ENCODE results near the gene SCRN2. TPM values are rescaled to one million over a fixed set of nuclear protein-coding genes. Genes with fewer than 3 reads are reported as not detected.
A peak's percentile ranks its signal among the peaks of the same experiment; 100 is the strongest.

The SCRN2 gene
- total RNA-seq, 1 experiment from 2014 or later, result 39.5 TPM

- H3K4me3 ChIP-seq, result no peak overlapping the region
- no peak for DNase-seq (ENCODE audit: low read depth in 1 of 2, low spot score in 2 of 2)
- peaks cover 10% of the 10 kb centered on the region for H3K4me1 ChIP-seq (replicated peaks)
- H3K9me3 ChIP-seq (replicated peaks), result no peaks in the 10 kb centered on the region
- no peaks in the 10 kb centered on the region for H3K27me3 ChIP-seq (replicated peaks)
- no peak overlapping the region for H3K27ac ChIP-seq
- peaks cover 30% of the 10 kb centered on the region for H3K36me3 ChIP-seq
Measured at GRCh38 chr17:47806913-47807255, 34.2 kb downstream of the SCRN2 start.

GRCh38 chr17:47806026-47806912 lies 34.8 kb downstream of the SCRN2 start:
- no peak overlapping the region for H3K27ac ChIP-seq
- peaks cover 10% of the 10 kb centered on the region for H3K4me1 ChIP-seq (replicated peaks)
- peaks cover 30% of the 10 kb centered on the region for H3K36me3 ChIP-seq
- no peak overlapping the region for H3K4me3 ChIP-seq
- DNase-seq (ENCODE audit: low read depth in 1 of 2, low spot score in 2 of 2), result no peak
- H3K9me3 ChIP-seq (replicated peaks), result no peaks in the 10 kb centered on the region
- H3K27me3 ChIP-seq (replicated peaks), result no peaks in the 10 kb centered on the region

GRCh38 chr17:47804461-47804860 lies 36.6 kb downstream of the SCRN2 start:
- H3K4me1 ChIP-seq (replicated peaks), result no peaks in the 10 kb centered on the region
- no peaks in the 10 kb centered on the region for H3K9me3 ChIP-seq (replicated peaks)
- H3K4me3 ChIP-seq, result no peak overlapping the region
- DNase-seq (ENCODE audit: low read depth in 1 of 2, low spot score in 2 of 2), result no peak
- H3K36me3 ChIP-seq, result peaks cover 23% of the 10 kb centered on the region
- H3K27me3 ChIP-seq (replicated peaks), result peaks cover 13% of the 10 kb centered on the region
- no peak overlapping the region for H3K27ac ChIP-seq

- H3K4me3 ChIP-seq, result no peak overlapping the region
- H3K27me3 ChIP-seq (replicated peaks), result peaks cover 14% of the 10 kb centered on the region
- H3K27ac ChIP-seq, result no peak overlapping the region
- no peaks in the 10 kb centered on the region for H3K4me1 ChIP-seq (replicated peaks)
- peaks cover 16% of the 10 kb centered on the region for H3K36me3 ChIP-seq
- no peak for DNase-seq (ENCODE audit: low read depth in 1 of 2, low spot score in 2 of 2)
- no peaks in the 10 kb centered on the region for H3K9me3 ChIP-seq (replicated peaks)
Measured at GRCh38 chr17:47803751-47804150, 37.3 kb downstream of the SCRN2 start.

- Histone ChIP-seq H3K36me3 (peaks cover 10% of the 10 kb centered on the region), H3K27me3 (replicated peaks) (peaks cover 18% of the 10 kb centered on the region)
Measured at GRCh38 chr17:47803201-47803600, 37.9 kb downstream of the SCRN2 start.

GRCh38 chr17:47802341-47803022 lies 38.6 kb downstream of the SCRN2 start:
- Histone ChIP-seq H3K9me3 (replicated peaks) (no peaks in the 10 kb centered on the region), H3K4me1 (replicated peaks) (no peaks in the 10 kb centered on the region), H3K4me3 (no peak overlapping the region), H3K36me3 (peaks cover 5% of the 10 kb centered on the region; the same call in 1 of the 2 replicates), H3K27ac (no peak overlapping the region), H3K27me3 (replicated peaks) (peaks cover 25% of the 10 kb centered on the region)
- peak; percentile 30 to 54 for DNase-seq (ENCODE audit: low read depth in 1 of 2, low spot score in 2 of 2)

More at GRCh38 chr17:47803201-47803600, 37.9 kb downstream of the SCRN2 start:
- no peaks in the 10 kb centered on the region for H3K4me1 ChIP-seq (replicated peaks)
- H3K9me3 ChIP-seq (replicated peaks), result no peaks in the 10 kb centered on the region
- no peak for DNase-seq (ENCODE audit: low read depth in 1 of 2, low spot score in 2 of 2)
- no peak overlapping the region for H3K27ac ChIP-seq
- no peak overlapping the region for H3K4me3 ChIP-seq

- H3K9me3 ChIP-seq (replicated peaks), result no peaks in the 10 kb centered on the region
- H3K36me3 ChIP-seq, result no peaks in the 10 kb centered on the region
- peaks cover 25% of the 10 kb centered on the region for H3K27me3 ChIP-seq (replicated peaks)
- H3K4me3 ChIP-seq, result no peak overlapping the region
- no peak for DNase-seq (ENCODE audit: low read depth in 1 of 2, low spot score in 2 of 2)
- no peaks in the 10 kb centered on the region for H3K4me1 ChIP-seq (replicated peaks)
- no peak overlapping the region for H3K27ac ChIP-seq
Measured at GRCh38 chr17:47801906-47802305, 39.2 kb downstream of the SCRN2 start.

GRCh38 chr17:47801176-47801765 lies 39.8 kb downstream of the SCRN2 start:
- DNase-seq (ENCODE audit: low read depth in 1 of 2, low spot score in 2 of 2), result no peak
- Histone ChIP-seq H3K27me3 (replicated peaks) (peaks cover 26% of the 10 kb centered on the region), H3K9me3 (replicated peaks) (no peaks in the 10 kb centered on the region), H3K4me3 (no peak overlapping the region), H3K27ac (no peak overlapping the region), H3K36me3 (no peaks in the 10 kb centered on the region), H3K4me1 (replicated peaks) (no peaks in the 10 kb centered on the region)

GRCh38 chr17:47800686-47801085 lies 40.4 kb downstream of the SCRN2 start:
- Histone ChIP-seq H3K9me3 (replicated peaks) (no peaks in the 10 kb centered on the region), H3K4me1 (replicated peaks) (no peaks in the 10 kb centered on the region), H3K4me3 (no peak overlapping the region), H3K27me3 (replicated peaks) (peaks cover 32% of the 10 kb centered on the region), H3K36me3 (no peaks in the 10 kb centered on the region), H3K27ac (no peak overlapping the region)
- DNase-seq (ENCODE audit: low read depth in 1 of 2, low spot score in 2 of 2), result peak in 1 of 2 experiments; percentile 41

- Histone ChIP-seq H3K9me3 (replicated peaks) (no peaks in the 10 kb centered on the region), H3K4me1 (replicated peaks) (no peaks in the 10 kb centered on the region), H3K36me3 (no peaks in the 10 kb centered on the region), H3K4me3 (no peak overlapping the region), H3K27me3 (replicated peaks) (peaks cover 59% of the 10 kb centered on the region), H3K27ac (no peak overlapping the region)
- DNase-seq (ENCODE audit: low read depth in 1 of 2, low spot score in 2 of 2), result peak in 1 of 2 experiments; percentile 31
Measured at GRCh38 chr17:47797797-47798196, 43.3 kb downstream of the SCRN2 start.

GRCh38 chr17:47792979-47793378 lies 48.1 kb downstream of the SCRN2 start:
- H3K9me3 ChIP-seq (replicated peaks), result no peaks in the 10 kb centered on the region
- peak in 1 of 2 experiments; percentile 16 for DNase-seq (ENCODE audit: low read depth in 1 of 2, low spot score in 2 of 2)
- no peak overlapping the region for H3K27ac ChIP-seq
- H3K27me3 ChIP-seq (replicated peaks), result peaks cover 84% of the 10 kb centered on the region
- peaks cover 10% of the 10 kb centered on the region for H3K4me1 ChIP-seq (replicated peaks)
- H3K36me3 ChIP-seq, result no peaks in the 10 kb centered on the region
- H3K4me3 ChIP-seq, result no peak overlapping the region

GRCh38 chr17:47792457-47792856 lies 48.6 kb downstream of the SCRN2 start:
- Histone ChIP-seq H3K4me3 (no peak overlapping the region), H3K27ac (no peak overlapping the region), H3K27me3 (replicated peaks) (peaks cover 81% of the 10 kb centered on the region), H3K9me3 (replicated peaks) (no peaks in the 10 kb centered on the region), H3K4me1 (replicated peaks) (peaks cover 10% of the 10 kb centered on the region), H3K36me3 (no peaks in the 10 kb centered on the region)
- no peak for DNase-seq (ENCODE audit: low read depth in 1 of 2, low spot score in 2 of 2)

GRCh38 chr17:47791025-47791424 lies 50.0 kb downstream of the SCRN2 start:
- H3K36me3 ChIP-seq, result no peaks in the 10 kb centered on the region
- H3K9me3 ChIP-seq (replicated peaks), result no peaks in the 10 kb centered on the region
- peak in 1 of 2 experiments; percentile 27 for DNase-seq (ENCODE audit: low read depth in 1 of 2, low spot score in 2 of 2)
- no peak overlapping the region for H3K27ac ChIP-seq
- H3K27me3 ChIP-seq (replicated peaks), result peaks cover 84% of the 10 kb centered on the region
- no peak overlapping the region for H3K4me3 ChIP-seq
- H3K4me1 ChIP-seq (replicated peaks), result peaks cover 10% of the 10 kb centered on the region

All from SJSA1 (cell line).